Measurements from ENCODE around the gene KRTDAP. TPM values are rescaled to one million over a fixed set of nuclear protein-coding genes. Genes with fewer than 3 reads are reported as not detected.

Gene KRTDAP
- total RNA-seq, 1 experiment from 2014 or later: 1.7 TPM

GRCh38 chr19:35514282-35514809 lies 24.1 kb upstream of the KRTDAP start:
- ATAC-seq: peak; percentile 4; the same call in 1 of the 2 replicates
- peak; percentile 31 for DNase-seq (ENCODE audit: low spot score)
- CTCF ChIA-PET: interaction anchor here (1.0 to 2.3 kb wide), 6 partner anchors 16 to 133 kb away, joined by 3 to 19 read pairs (median 6); partner anchors contain the start of gene COX6B1
- Mint-ChIP-seq H3K27me3 (ENCODE audit: low read depth) (peaks cover 20% of the 10 kb centered on the region), H3K4me1 (peaks cover 14% of the 10 kb centered on the region), H3K9me3 (no peaks in the 10 kb centered on the region), H3K36me3 (no peaks in the 10 kb centered on the region), H3K4me3 (peak overlapping the region; percentile 55), H3K27ac (no peak overlapping the region)
- 0 out of 2 replicates have a peak, but pooled peaks have one; percentile 40 for TF ChIP-seq CBFB (CRISPR knock-in tag; IDR thresholded peaks at IDR 0.05; ENCODE audit: low read depth)
- no peak for TF ChIP-seq GTF2I (CRISPR knock-in tag; conservative IDR thresholded peaks at IDR 0.05)
- TF ChIP-seq FOXP4 (CRISPR knock-in tag; IDR thresholded peaks at IDR 0.05): 0 out of 2 replicates have a peak, but pooled peaks have one; percentile 32
- TF ChIP-seq USF2 (CRISPR knock-in tag; IDR thresholded peaks at IDR 0.05): peak; percentile 47; the same call in 1 of the 2 replicates
- POLR2A ChIA-PET: interaction anchor here (0.6 to 1.6 kb wide), 3 partner anchors 18 to 44 kb away, joined by 3 to 4 read pairs (median 4); no protein-coding TSS in a partner anchor

- peak within 1 kb of the TSS; percentile 55 for H3K4me3 Mint-ChIP-seq
- ChIA-PET POLR2A (interaction anchor here (0.5 to 1.6 kb wide), 4 partner anchors 16 to 98 kb away, joined by 3 to 5 read pairs (median 4); no protein-coding TSS in a partner anchor), CTCF (interaction anchor here (0.6 to 2.3 kb wide), 7 partner anchors 16 to 326 kb away, joined by 3 to 19 read pairs (median 5); no protein-coding TSS in a partner anchor)
- no peak within 1 kb of the TSS for H3K27ac Mint-ChIP-seq
- ATAC-seq: peak; percentile 7
- peaks cover 20% of the 10 kb centered on the region for H3K27me3 Mint-ChIP-seq (ENCODE audit: low read depth)
- H3K36me3 Mint-ChIP-seq: no peaks in the 10 kb centered on the region
- TF ChIP-seq SMAD4 (CRISPR knock-in tag; IDR thresholded peaks at IDR 0.05): no peak
- no peak for TF ChIP-seq TCF7 (CRISPR knock-in tag; IDR thresholded peaks at IDR 0.05; ENCODE audit: low read depth)
- TF ChIP-seq OVOL2 (CRISPR knock-in tag; IDR thresholded peaks at IDR 0.05; ENCODE audit: borderline replicate concordance): no peak
- TF ChIP-seq JUN (CRISPR knock-in tag; IDR thresholded peaks at IDR 0.05): no peak
- TF ChIP-seq TEAD1 (CRISPR knock-in tag; IDR thresholded peaks at IDR 0.05): no peak
- H3K9me3 Mint-ChIP-seq: no peaks in the 10 kb centered on the region
- H3K4me1 Mint-ChIP-seq: peaks cover 15% of the 10 kb centered on the region
- peak; percentile 37 for DNase-seq (ENCODE audit: low spot score)
Measured at GRCh38 chr19:35513628-35514281, 23.5 kb upstream of the KRTDAP start, which contains the start of gene DMKN. TSS of gene DMKN (minus strand) at chr19:35513649. CDS start at chr19:35513475, 174 bp downstream.

GRCh38 chr19:35512831-35513627 lies 22.8 kb upstream of the KRTDAP start:
- H3K27me3 Mint-ChIP-seq (ENCODE audit: low read depth): peaks cover 20% of the 10 kb centered on the region
- DNase-seq (ENCODE audit: low spot score): no peak
- POLR2A ChIA-PET: interaction anchor here (0.5 to 1.6 kb wide), 4 partner anchors 17 to 98 kb away, joined by 3 to 5 read pairs (median 4); no protein-coding TSS in a partner anchor
- H3K4me1 Mint-ChIP-seq: peaks cover 22% of the 10 kb centered on the region
- H3K36me3 Mint-ChIP-seq: peaks cover 6% of the 10 kb centered on the region
- no peak for TF ChIP-seq NR3C1 (CRISPR knock-in tag; conservative IDR thresholded peaks at IDR 0.05; ENCODE audit: low read depth)
- TF ChIP-seq ZNF317 (CRISPR knock-in tag; IDR thresholded peaks at IDR 0.05; ENCODE audit: borderline replicate concordance, low read depth): no peak
- 0 out of 2 replicates have a peak, but pooled peaks have one; percentile 46 for TF ChIP-seq ZNF263 (CRISPR knock-in tag; IDR thresholded peaks at IDR 0.05; ENCODE audit: low read depth)
- no peak overlapping the region for H3K27ac Mint-ChIP-seq
- H3K9me3 Mint-ChIP-seq: no peaks in the 10 kb centered on the region
- CTCF ChIA-PET: interaction anchor here (0.6 to 2.3 kb wide), 7 partner anchors 17 to 325 kb away, joined by 3 to 19 read pairs (median 5); no protein-coding TSS in a partner anchor
- no peak overlapping the region for H3K4me3 Mint-ChIP-seq
- no peak for ATAC-seq

GRCh38 chr19:35511337-35511736 lies 21.1 kb upstream of the KRTDAP start:
- CTCF ChIA-PET: interaction anchor here (1.0 to 4.0 kb wide), 14 partner anchors 9 to 467 kb away, joined by 3 to 62 read pairs (median 9); no protein-coding TSS in a partner anchor
- H3K36me3 Mint-ChIP-seq: peaks cover 19% of the 10 kb centered on the region
- TF ChIP-seq AR (CRISPR knock-in tag; IDR thresholded peaks at IDR 0.05) (no peak), ZNF232 (CRISPR knock-in tag; IDR thresholded peaks at IDR 0.05) (no peak), ZNF512 (CRISPR knock-in tag; IDR thresholded peaks at IDR 0.05; ENCODE audit: borderline replicate concordance) (no peak), ZNF263 (CRISPR knock-in tag; IDR thresholded peaks at IDR 0.05; ENCODE audit: low read depth) (no peak)

More at GRCh38 chr19:35511337-35511736, 21.1 kb upstream of the KRTDAP start:
- POLR2A ChIA-PET: interaction anchor here (1.1 to 1.2 kb wide), 3 partner anchors 12 to 37 kb away, joined by 3 to 4 read pairs (median 4); no protein-coding TSS in a partner anchor
- ATAC-seq (no peak), DNase-seq (ENCODE audit: low spot score) (no peak)
- no peak overlapping the region for H3K27ac Mint-ChIP-seq
- peaks cover 20% of the 10 kb centered on the region for H3K27me3 Mint-ChIP-seq (ENCODE audit: low read depth)
- H3K9me3 Mint-ChIP-seq: no peaks in the 10 kb centered on the region
- H3K4me3 Mint-ChIP-seq: no peak overlapping the region
- peaks cover 24% of the 10 kb centered on the region for H3K4me1 Mint-ChIP-seq
